GM12878 (cell line): ENCODE data around the gene DIO3.

Experiments
- ATF7 ChIP-seq: fragments of 450-650 bp; IDR thresholded peaks from 2 replicates; pipeline ENCODE4 v1.6.1; 2016; ENCODE audit warnings: low read depth, mild to moderate bottlenecking
- BHLHE40 ChIP-seq, 2 experiments: fragments of 450-650 bp in 1 of 2; IDR thresholded peaks; 2 replicates each; pipeline ENCODE4 v1.6.1; 2011 to 2017; ENCODE audit warnings: low read depth in 2 of 2, borderline replicate concordance in 1 of 2, improper control_type of control experiment in 1 of 2, low read length in 1 of 2, mild to moderate bottlenecking in 1 of 2
- CTCF ChIP-seq, 3 experiments: IDR thresholded peaks in 2 of 3; conservative IDR thresholded peaks in 1 of 3; 2 replicates each; pipeline ENCODE4 v1.5.1; 2011; ENCODE audit warnings: low read depth in 3 of 3, low read length in 3 of 3, mild to moderate bottlenecking in 3 of 3, control low read depth in 2 of 3, moderate library complexity in 2 of 3, inconsistent platforms in 1 of 3, mixed read lengths in 1 of 3; ENCODE audit not compliant: control insufficient read depth in 2 of 3, insufficient read depth in 1 of 3; ENCODE audit errors: extremely low read depth in 1 of 3
- E4F1 ChIP-seq: fragments of 450-650 bp; IDR thresholded peaks from 2 replicates; pipeline ENCODE4 v1.6.1; 2018; ENCODE audit warnings: borderline replicate concordance, mild to moderate bottlenecking; ENCODE audit not compliant: partially characterized antibody
- HDAC2 ChIP-seq: fragments of 200-600 bp; sonication (generic); IDR thresholded peaks from 2 replicates; pipeline ENCODE4 v1.6.1; 2017
- NRF1 ChIP-seq: conservative IDR thresholded peaks from 2 replicates; pipeline ENCODE4 v1.6.1; 2011; ENCODE audit warnings: mild to moderate bottlenecking, low read depth, low read length, improper control_type of control experiment
- POLR2A ChIP-seq: IDR thresholded peaks from 2 replicates; pipeline ENCODE4 v1.6.1; 2011; ENCODE audit warnings: low read depth, mild to moderate bottlenecking, low read length
- PRDM15 ChIP-seq: fragments of 450-650 bp; formaldehyde crosslinking; IDR thresholded peaks from 2 replicates; pipeline ENCODE4 v1.4.0; 2020; ENCODE audit warnings: mild to moderate bottlenecking, moderate library complexity
- RAD21 ChIP-seq: IDR thresholded peaks from 2 replicates; pipeline ENCODE4 v1.6.1; 2011; ENCODE audit warnings: mild to moderate bottlenecking, low read depth, low read length, moderate library complexity; ENCODE audit not compliant: insufficient read depth
- RCOR1 ChIP-seq: conservative IDR thresholded peaks from 2 replicates; pipeline ENCODE4 v1.6.1; 2012; ENCODE audit warnings: low read depth, low read length, improper control_type of control experiment
- RFX5 ChIP-seq: IDR thresholded peaks from 2 replicates; pipeline ENCODE4 v1.6.1; 2011; ENCODE audit warnings: low read depth, low read length, improper control_type of control experiment
- SPI1 ChIP-seq: IDR thresholded peaks from 2 replicates; pipeline ENCODE4 v1.6.1; 2011; ENCODE audit warnings: low read depth, mild to moderate bottlenecking, low read length, moderate library complexity, borderline replicate concordance; ENCODE audit not compliant: insufficient read depth

- TF ChIP-seq E4F1 = no peak
- TF ChIP-seq BHLHE40 (IDR thresholded peaks at IDR 0.05; ENCODE audit: borderline replicate concordance in 1 of 2, low read depth in 2 of 2, low read length in 1 of 2) = no peak
- TF ChIP-seq NRF1 = no peak
- no peak for TF ChIP-seq POLR2A
- no peak for TF ChIP-seq RFX5
- no peak for TF ChIP-seq CTCF (IDR thresholded peaks at IDR 0.05 in 2 of 3, conservative IDR thresholded peaks at IDR 0.05 in 1 of 3; ENCODE audit: control insufficient read depth in 2 of 3, extremely low read depth in 1 of 3, insufficient read depth in 1 of 3, low read depth in 3 of 3, low read length in 3 of 3)
- no peak for TF ChIP-seq RAD21
- TF ChIP-seq SPI1 = no peak
- TF ChIP-seq RCOR1 = no peak
- TF ChIP-seq HDAC2 = no peak
- no peak for TF ChIP-seq PRDM15 (CRISPR knock-in tag)
- no peak for TF ChIP-seq ATF7
Observed at GRCh38 chr14:101567252-101567651, 6.0 kb downstream of the DIO3 start.
